ENCODE data around the gene ARFIP2.

ARFIP2 gene

GRCh38 chr11:6489306-6489705 lies 8.2 kb upstream of the ARFIP2 start:
- no peak for ATAC-seq
- no peak overlapping the region for H3K4me3 Mint-ChIP-seq
- no peak overlapping the region for H3K27ac Mint-ChIP-seq
- no peaks in the 10 kb centered on the region for H3K4me1 Mint-ChIP-seq
- no peaks in the 10 kb centered on the region for H3K27me3 Mint-ChIP-seq
- H3K9me3 Mint-ChIP-seq = no peaks in the 10 kb centered on the region
- H3K36me3 Mint-ChIP-seq = peaks cover 28% of the 10 kb centered on the region

GRCh38 chr11:6488821-6489220 lies 7.7 kb upstream of the ARFIP2 start:
- no peak overlapping the region for H3K4me3 Mint-ChIP-seq
- no peak for ATAC-seq
- H3K9me3 Mint-ChIP-seq = no peaks in the 10 kb centered on the region
- H3K27ac Mint-ChIP-seq = no peak overlapping the region
- H3K4me1 Mint-ChIP-seq = no peaks in the 10 kb centered on the region
- H3K36me3 Mint-ChIP-seq = peaks cover 27% of the 10 kb centered on the region
- no peaks in the 10 kb centered on the region for H3K27me3 Mint-ChIP-seq

- Mint-ChIP-seq H3K27ac (no peak overlapping the region), H3K27me3 (no peaks in the 10 kb centered on the region), H3K4me1 (peaks cover 4% of the 10 kb centered on the region), H3K4me3 (no peak overlapping the region), H3K9me3 (no peaks in the 10 kb centered on the region), H3K36me3 (peaks cover 25% of the 10 kb centered on the region)
- ATAC-seq = no peak
Observed at GRCh38 chr11:6488342-6488741, 7.2 kb upstream of the ARFIP2 start.

GRCh38 chr11:6486938-6487337 lies 5.8 kb upstream of the ARFIP2 start:
- no peak for ATAC-seq
- peaks cover 14% of the 10 kb centered on the region for H3K4me1 Mint-ChIP-seq
- no peaks in the 10 kb centered on the region for H3K9me3 Mint-ChIP-seq
- no peak overlapping the region for H3K4me3 Mint-ChIP-seq
- no peaks in the 10 kb centered on the region for H3K27me3 Mint-ChIP-seq
- H3K36me3 Mint-ChIP-seq = peaks cover 26% of the 10 kb centered on the region
- H3K27ac Mint-ChIP-seq = no peak overlapping the region

GRCh38 chr11:6486256-6486655 lies 5.1 kb upstream of the ARFIP2 start:
- peaks cover 20% of the 10 kb centered on the region for H3K36me3 Mint-ChIP-seq
- H3K4me3 Mint-ChIP-seq = no peak overlapping the region
- no peaks in the 10 kb centered on the region for H3K27me3 Mint-ChIP-seq
- no peak overlapping the region for H3K27ac Mint-ChIP-seq
- no peak for ATAC-seq
- peaks cover 14% of the 10 kb centered on the region for H3K4me1 Mint-ChIP-seq
- H3K9me3 Mint-ChIP-seq = no peaks in the 10 kb centered on the region

GRCh38 chr11:6485661-6486060 lies 4.5 kb upstream of the ARFIP2 start:
- no peak overlapping the region for H3K27ac Mint-ChIP-seq
- H3K27me3 Mint-ChIP-seq = no peaks in the 10 kb centered on the region
- no peak for ATAC-seq
- no peak overlapping the region for H3K4me3 Mint-ChIP-seq
- peaks cover 20% of the 10 kb centered on the region for H3K4me1 Mint-ChIP-seq
- H3K36me3 Mint-ChIP-seq = peaks cover 20% of the 10 kb centered on the region
- H3K9me3 Mint-ChIP-seq = no peaks in the 10 kb centered on the region

- peaks cover 15% of the 10 kb centered on the region for H3K36me3 Mint-ChIP-seq
- no peak for ATAC-seq
- peaks cover 40% of the 10 kb centered on the region for H3K4me1 Mint-ChIP-seq
- no peaks in the 10 kb centered on the region for H3K27me3 Mint-ChIP-seq
- H3K4me3 Mint-ChIP-seq = peak overlapping the region; percentile 45
- H3K27ac Mint-ChIP-seq = peak overlapping the region; percentile 93
- H3K9me3 Mint-ChIP-seq = no peaks in the 10 kb centered on the region
Observed at GRCh38 chr11:6483015-6483414, 1.9 kb upstream of the ARFIP2 start.

- Mint-ChIP-seq H3K9me3 (no peaks in the 10 kb centered on the region), H3K4me3 (peak overlapping the region; percentile 86), H3K27ac (peak overlapping the region; percentile 93), H3K27me3 (no peaks in the 10 kb centered on the region), H3K4me1 (peaks cover 40% of the 10 kb centered on the region), H3K36me3 (peaks cover 20% of the 10 kb centered on the region)
- ATAC-seq = no peak
Observed at GRCh38 chr11:6482441-6482840, 1.3 kb upstream of the ARFIP2 start.

GRCh38 chr11:6481924-6482275 lies 769 bp upstream of the ARFIP2 start:
- Mint-ChIP-seq H3K4me1 (peaks cover 40% of the 10 kb centered on the region), H3K9me3 (no peaks in the 10 kb centered on the region), H3K27ac (peak overlapping the region; percentile 93), H3K36me3 (peaks cover 24% of the 10 kb centered on the region), H3K27me3 (no peaks in the 10 kb centered on the region), H3K4me3 (peak overlapping the region; percentile 86)
- ATAC-seq = no peak

- H3K27me3 Mint-ChIP-seq = no peaks in the 10 kb centered on the region
- peak overlapping the region; percentile 93 for H3K27ac Mint-ChIP-seq
- ATAC-seq = no peak
- H3K4me1 Mint-ChIP-seq = peaks cover 40% of the 10 kb centered on the region
- peaks cover 30% of the 10 kb centered on the region for H3K36me3 Mint-ChIP-seq
- H3K9me3 Mint-ChIP-seq = no peaks in the 10 kb centered on the region
- H3K4me3 Mint-ChIP-seq = peak overlapping the region; percentile 86
Observed at GRCh38 chr11:6480299-6480914, 724 bp downstream of the ARFIP2 start.

GRCh38 chr11:6476571-6476970 lies 4.6 kb downstream of the ARFIP2 start:
- Mint-ChIP-seq H3K9me3 (no peaks in the 10 kb centered on the region), H3K4me1 (peaks cover 41% of the 10 kb centered on the region), H3K27ac (no peak overlapping the region), H3K36me3 (peaks cover 18% of the 10 kb centered on the region), H3K27me3 (no peaks in the 10 kb centered on the region), H3K4me3 (no peak overlapping the region)
- ATAC-seq = no peak

GRCh38 chr11:6475936-6476335 lies 5.2 kb downstream of the ARFIP2 start:
- H3K36me3 Mint-ChIP-seq = peaks cover 18% of the 10 kb centered on the region
- no peaks in the 10 kb centered on the region for H3K9me3 Mint-ChIP-seq
- ATAC-seq = no peak
- H3K4me1 Mint-ChIP-seq = peaks cover 37% of the 10 kb centered on the region
- H3K27ac Mint-ChIP-seq = peak overlapping the region; percentile 9
- H3K27me3 Mint-ChIP-seq = no peaks in the 10 kb centered on the region
- no peak overlapping the region for H3K4me3 Mint-ChIP-seq

- ATAC-seq = no peak
- H3K36me3 Mint-ChIP-seq = peaks cover 18% of the 10 kb centered on the region
- peak overlapping the region; percentile 76 for H3K27ac Mint-ChIP-seq
- no peaks in the 10 kb centered on the region for H3K27me3 Mint-ChIP-seq
- H3K4me1 Mint-ChIP-seq = peaks cover 27% of the 10 kb centered on the region
- no peak overlapping the region for H3K4me3 Mint-ChIP-seq
- no peaks in the 10 kb centered on the region for H3K9me3 Mint-ChIP-seq
Observed at GRCh38 chr11:6474806-6475500, 6.2 kb downstream of the ARFIP2 start.

- Mint-ChIP-seq H3K36me3 (peaks cover 18% of the 10 kb centered on the region), H3K27ac (peak overlapping the region; percentile 76), H3K4me1 (peaks cover 22% of the 10 kb centered on the region), H3K9me3 (no peaks in the 10 kb centered on the region), H3K4me3 (peak overlapping the region; percentile 84), H3K27me3 (no peaks in the 10 kb centered on the region)
- ATAC-seq = peak; percentile 1
Observed at GRCh38 chr11:6474413-6474792, 6.7 kb downstream of the ARFIP2 start.

- peaks cover 18% of the 10 kb centered on the region for H3K36me3 Mint-ChIP-seq
- peak within 1 kb of the TSS; percentile 76 for H3K27ac Mint-ChIP-seq
- peaks cover 15% of the 10 kb centered on the region for H3K4me1 Mint-ChIP-seq
- H3K4me3 Mint-ChIP-seq = peak within 1 kb of the TSS; percentile 89
- peak; percentile 91 for ATAC-seq
- no peaks in the 10 kb centered on the region for H3K27me3 Mint-ChIP-seq
- no peaks in the 10 kb centered on the region for H3K9me3 Mint-ChIP-seq
Observed at GRCh38 chr11:6473451-6474412, 7.4 kb downstream of the ARFIP2 start, which contains the start of gene TRIM3. Gene TRIM3 (minus strand): TSS chr11:6473941. CDS start chr11:6465695, 8,246 bp downstream.
